SU-DHL-6 (cell line): ENCODE results near the gene RANBP17.

ENCODE experiments used
- EZH2phosphoT487 ChIP-seq: fragments of 200-600 bp; sonication (generic), shearing (Covaris generic); conservative IDR thresholded peaks from 2 replicates; pipeline ENCODE4 v1.6.1; 2018; ENCODE audit warnings: mild to moderate bottlenecking, antibody characterized with exemption, low read length, moderate library complexity, mixed read lengths
- TF ChIP-seq, protein P1 (sequence below): fragments of 200-600 bp; sonication (generic); IDR thresholded peaks from one replicate; pipeline ENCODE4 v1.5.1; 2017; ENCODE audit warnings: antibody characterized with exemption, mild to moderate bottlenecking, low read length, moderate library complexity; ENCODE audit not compliant: insufficient read depth, poor library complexity, severe bottlenecking

DNA sequence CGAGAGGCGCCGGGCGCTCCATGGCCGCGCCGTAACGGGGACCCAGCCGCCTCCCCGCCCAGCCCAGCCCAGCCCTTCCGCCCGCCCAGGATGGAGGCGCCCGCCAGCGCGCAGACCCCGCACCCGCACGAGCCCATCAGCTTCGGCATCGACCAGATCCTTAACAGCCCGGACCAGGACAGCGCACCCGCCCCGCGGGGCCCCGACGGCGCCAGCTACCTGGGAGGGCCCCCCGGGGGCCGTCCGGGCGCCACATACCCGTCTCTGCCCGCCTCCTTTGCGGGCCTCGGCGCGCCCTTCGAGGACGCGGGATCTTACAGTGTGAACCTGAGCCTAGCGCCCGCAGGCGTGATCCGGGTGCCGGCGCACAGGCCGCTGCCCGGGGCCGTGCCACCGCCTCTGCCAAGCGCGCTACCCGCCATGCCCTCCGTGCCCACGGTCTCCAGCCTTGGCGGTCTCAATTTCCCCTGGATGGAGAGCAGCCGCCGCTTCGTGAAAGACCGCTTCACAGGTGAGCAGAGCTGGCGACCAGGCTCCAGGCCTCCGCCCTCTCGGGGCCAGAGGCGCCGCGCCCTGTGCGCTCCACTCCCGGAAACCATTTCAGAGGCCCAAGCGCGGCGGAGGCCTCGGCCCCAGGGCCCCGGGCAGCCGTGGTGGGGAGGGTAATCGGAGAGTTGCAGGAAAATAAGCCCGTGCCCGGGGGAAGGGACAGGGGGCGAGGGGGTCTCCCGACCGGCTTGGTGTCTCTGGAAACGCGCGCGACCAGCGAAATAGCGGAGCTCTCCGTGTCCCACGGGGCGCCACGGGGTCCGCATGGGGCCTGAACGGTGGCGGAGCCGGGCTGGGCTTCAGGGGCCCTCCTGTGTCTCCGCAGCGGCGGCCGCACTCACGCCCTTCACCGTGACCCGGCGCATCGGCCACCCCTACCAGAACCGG lies 447.7 kb downstream of the RANBP17 start:
- no peak for TF ChIP-seq EZH2phosphoT487
- TF ChIP-seq, protein P1, sequence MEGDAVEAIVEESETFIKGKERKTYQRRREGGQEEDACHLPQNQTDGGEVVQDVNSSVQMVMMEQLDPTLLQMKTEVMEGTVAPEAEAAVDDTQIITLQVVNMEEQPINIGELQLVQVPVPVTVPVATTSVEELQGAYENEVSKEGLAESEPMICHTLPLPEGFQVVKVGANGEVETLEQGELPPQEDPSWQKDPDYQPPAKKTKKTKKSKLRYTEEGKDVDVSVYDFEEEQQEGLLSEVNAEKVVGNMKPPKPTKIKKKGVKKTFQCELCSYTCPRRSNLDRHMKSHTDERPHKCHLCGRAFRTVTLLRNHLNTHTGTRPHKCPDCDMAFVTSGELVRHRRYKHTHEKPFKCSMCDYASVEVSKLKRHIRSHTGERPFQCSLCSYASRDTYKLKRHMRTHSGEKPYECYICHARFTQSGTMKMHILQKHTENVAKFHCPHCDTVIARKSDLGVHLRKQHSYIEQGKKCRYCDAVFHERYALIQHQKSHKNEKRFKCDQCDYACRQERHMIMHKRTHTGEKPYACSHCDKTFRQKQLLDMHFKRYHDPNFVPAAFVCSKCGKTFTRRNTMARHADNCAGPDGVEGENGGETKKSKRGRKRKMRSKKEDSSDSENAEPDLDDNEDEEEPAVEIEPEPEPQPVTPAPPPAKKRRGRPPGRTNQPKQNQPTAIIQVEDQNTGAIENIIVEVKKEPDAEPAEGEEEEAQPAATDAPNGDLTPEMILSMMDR = no peak
